Panc1 (cell line): ENCODE results near the gene SLC4A11. TPM values are rescaled to one million over a fixed set of nuclear protein-coding genes. Genes with fewer than 3 reads are reported as not detected.

Source experiments
- ATAC-seq: fragments of 200-7000 bp; cut with Tn5 transposase; 2 replicates; pipeline ENCODE4 v1.9.1; 2020; ENCODE audit warnings: mild to moderate bottlenecking, moderate library complexity
- BruUV-seq: library from RNA; stranded (reverse); fragments of 400-500 nt; replicated peaks from 2 replicates; lab custom pipeline; 2021; lab: Mats Ljungman, UMichigan
- CTCF ChIA-PET: fragments of 300-600 bp; sonication (Branson Sonifier 250); formaldehyde crosslinking; loops from one replicate; lab custom pipeline; 2022; ENCODE audit warnings: antibody characterized with exemption; lab: Charles Lee
- POLR2A ChIA-PET: fragments of 300-600 bp; sonication (Branson Sonifier 250); formaldehyde crosslinking; loops from one replicate; lab custom pipeline; 2022; ENCODE audit warnings: antibody characterized with exemption; lab: Charles Lee
- DNase-seq: peaks from one replicate; pipeline ENCODE4 v3.0.0-alpha.2; 2010; ENCODE audit warnings: low read depth, low spot score
- H3K27ac ChIP-seq: 2 replicates; pipeline ENCODE4 v1.5.1; 2011; ENCODE audit warnings: mild to moderate bottlenecking, low read length, inconsistent platforms
- H3K27me3 ChIP-seq: fragments of 200-500 bp; sonication (Bioruptor generic); 2 replicates; pipeline ENCODE4 v1.6.0; 2014; ENCODE audit warnings: low read length, inconsistent platforms; ENCODE audit not compliant: control insufficient read depth, insufficient read depth
- H3K36me3 ChIP-seq: fragments of 200-500 bp; sonication (Bioruptor generic); 2 replicates; pipeline ENCODE4 v1.5.1; 2014; ENCODE audit warnings: inconsistent platforms, mild to moderate bottlenecking, low read length, moderate library complexity; ENCODE audit not compliant: control insufficient read depth, insufficient read depth
- H3K4me1 ChIP-seq: 2 replicates; pipeline ENCODE4 v1.5.1; 2011; ENCODE audit warnings: inconsistent platforms, mild to moderate bottlenecking, low read length, moderate library complexity; ENCODE audit not compliant: control insufficient read depth, insufficient read depth
- H3K4me3 ChIP-seq, 2 experiments: 2 replicates each; pipeline ENCODE4 v1.5.1; 2011 to 2012; ENCODE audit warnings: low read depth in 2 of 2, low read length in 2 of 2, mild to moderate bottlenecking in 2 of 2, inconsistent platforms in 1 of 2, moderate library complexity in 1 of 2
- H3K9me3 ChIP-seq: fragments of 200-500 bp; sonication (Bioruptor generic); 2 replicates; pipeline ENCODE4 v1.5.1; 2014; ENCODE audit warnings: low read depth, mild to moderate bottlenecking, inconsistent platforms, low read length, moderate library complexity; ENCODE audit not compliant: control insufficient read depth, insufficient read depth
- CTCF ChIP-seq: fragments of 450-650 bp; IDR thresholded peaks from 2 replicates; pipeline ENCODE4 v1.5.1; 2017; ENCODE audit warnings: mild to moderate bottlenecking
- POLR2AphosphoS5 ChIP-seq: IDR thresholded peaks from 2 replicates; pipeline ENCODE4 v1.6.1; 2012; ENCODE audit warnings: mild to moderate bottlenecking, low read depth, low read length, moderate library complexity
- REST ChIP-seq, 2 experiments: IDR thresholded peaks; 2 replicates each; pipeline ENCODE4 v1.6.1; 2011 to 2012; ENCODE audit warnings: low read depth in 2 of 2, control low read depth in 1 of 2, low read length in 1 of 2, mild to moderate bottlenecking in 1 of 2, moderate library complexity in 1 of 2; ENCODE audit not compliant: insufficient read depth in 1 of 2
- SIN3A ChIP-seq: IDR thresholded peaks from 2 replicates; pipeline ENCODE4 v1.6.1; 2012; ENCODE audit warnings: low read depth, mild to moderate bottlenecking, low read length, moderate library complexity, borderline replicate concordance; ENCODE audit not compliant: insufficient read depth
- TCF7L2 ChIP-seq: IDR thresholded peaks from 2 replicates; pipeline ENCODE4 v1.6.1; 2011; ENCODE audit warnings: mild to moderate bottlenecking, low read depth, low read length, inconsistent platforms
- in situ Hi-C: cut with HindIII; loops from 2 replicates; pipeline ENCODE4 v1.10.0; 2016; ENCODE audit warnings: low sequenced_read_pairs, low pct_unique_long_range_greater_than_20kb
- intact Hi-C: fragments of 100-400 bp; cut with micrococcal nuclease; formaldehyde crosslinking; loops from one replicate; pipeline ENCODE4 v1.10.0; 2022; ENCODE audit not compliant: unreplicated experiment
- total RNA-seq: library from RNA; stranded (reverse); gene quantifications from one replicate; pipeline ENCODE4 v1.2.1, GENCODE V29; 2021; ENCODE audit not compliant: unreplicated experiment

SLC4A11 gene
- total RNA-seq, 1 experiment from 2014 or later = 144 TPM

- no peak overlapping the region for H3K4me3 ChIP-seq
- no peaks in the 10 kb centered on the region for H3K9me3 ChIP-seq
- ATAC-seq = no peak
- POLR2A ChIA-PET = no interaction called here
- no peaks in the 10 kb centered on the region for H3K4me1 ChIP-seq
- TF ChIP-seq TCF7L2 (no peak), CTCF (no peak), SIN3A (no peak), REST (IDR thresholded peaks at IDR 0.05; ENCODE audit: insufficient read depth in 1 of 2, low read depth in 2 of 2, low read length in 1 of 2) (no peak), POLR2AphosphoS5 (no peak)
- intact Hi-C loops = no loop called here
- H3K36me3 ChIP-seq = 0 out of 2 replicates have a peak, but pooled peaks cover 2% of the 10 kb centered on the region
- BruUV-seq = no TSS peak
- CTCF ChIA-PET = no interaction called here
- no peak for DNase-seq
- no peaks in the 10 kb centered on the region for H3K27me3 ChIP-seq
- in situ Hi-C loops = no loop called here
- no peak overlapping the region for H3K27ac ChIP-seq
Measured at GRCh38 chr20:3192226-3193015, 46.6 kb downstream of the SLC4A11 start.

GRCh38 chr20:3190681-3191111, 48.3 kb downstream of the SLC4A11 start:
- Histone ChIP-seq H3K9me3 (no peaks in the 10 kb centered on the region), H3K4me1 (no peaks in the 10 kb centered on the region), H3K27me3 (no peaks in the 10 kb centered on the region), H3K4me3 (no peak overlapping the region), H3K27ac (no peak overlapping the region), H3K36me3 (0 out of 2 replicates have a peak, but pooled peaks cover 2% of the 10 kb centered on the region)
- intact Hi-C loops (no loop called here), in situ Hi-C loops (no loop called here)
- DNase-seq = no peak
- ATAC-seq = peak; percentile 54; the same call in 1 of the 2 replicates
- ChIA-PET CTCF (interaction anchor here (0.5 kb wide), 1 partner anchor 75 kb away, joined by 6 read pairs; no protein-coding TSS in a partner anchor), POLR2A (no interaction called here)
- no TSS peak for BruUV-seq
- TF ChIP-seq CTCF = no peak
- TF ChIP-seq SIN3A = no peak
- no peak for TF ChIP-seq TCF7L2
- no peak for TF ChIP-seq REST (IDR thresholded peaks at IDR 0.05; ENCODE audit: insufficient read depth in 1 of 2, low read depth in 2 of 2, low read length in 1 of 2)
- no peak for TF ChIP-seq POLR2AphosphoS5
